Colonic mucosa (tissue), 4 donors: Measurements from ENCODE around the gene PHACTR1. TPM values are rescaled to one million over a fixed set of nuclear protein-coding genes. Genes with fewer than 3 reads are reported as not detected.

ENCODE experiments used
- DNase-seq: peaks from one replicate; pipeline ENCODE4 v3.0.0-alpha.2; 2020
- H3K27ac ChIP-seq: fragments of 200-600 bp; one replicate; pipeline ENCODE4 v1.8.0; 2021
- H3K27me3 ChIP-seq: fragments of 200-600 bp; one replicate; pipeline ENCODE4 v1.8.0; 2021
- H3K36me3 ChIP-seq: fragments of 200-600 bp; one replicate; pipeline ENCODE4 v1.8.0; 2021
- H3K4me1 ChIP-seq: fragments of 200-600 bp; one replicate; pipeline ENCODE4 v1.8.0; 2021; ENCODE audit warnings: mild to moderate bottlenecking
- H3K4me3 ChIP-seq: fragments of 200-600 bp; one replicate; pipeline ENCODE4 v1.8.0; 2021
- H3K9ac ChIP-seq, 2 donors: one replicate each; pipeline ENCODE4 v1.7.0; 2013; ENCODE audit warnings: control low read depth in 2 of 2, low read depth in 2 of 2, low read length in 2 of 2
- H3K9me3 ChIP-seq: fragments of 200-600 bp; one replicate; pipeline ENCODE4 v1.8.0; 2021
- CTCF ChIP-seq: fragments of 200-600 bp; IDR thresholded peaks from one replicate; pipeline ENCODE4 v1.8.0; 2022; ENCODE audit warnings: antibody characterized with exemption, mild to moderate bottlenecking
- intact Hi-C: fragments of 100-400 bp; cut with DNase I; formaldehyde crosslinking; loops from one replicate; pipeline ENCODE4 v1.14.1; 2022
- total RNA-seq, 2 donors: library from RNA; stranded (reverse); fragmentation: NEBNext Ultra II Directional in 1 of 2; extraction: Animal tissue kit (Norgen Biotek cat#: 25700) in 1 of 2; gene quantifications; one replicate each; pipeline ENCODE4 v1.2.1, GENCODE V29; 2021
- donor health status: healthy.
- donor health status: DM: no; HTN: no; CAD: no.
- donor health status: DM: no; HTN: no; CAD: no.

Gene PHACTR1
- total RNA-seq, 2 donors from 2014 or later: 1.7 to 2.2 TPM

- Histone ChIP-seq H3K4me1 (no peaks in the 10 kb centered on the region), H3K9ac (no peak overlapping the region), H3K9me3 (no peaks in the 10 kb centered on the region), H3K27ac (no peak overlapping the region), H3K4me3 (no peak overlapping the region), H3K27me3 (no peaks in the 10 kb centered on the region), H3K36me3 (no peaks in the 10 kb centered on the region)
- no peak for DNase-seq
- no peak for TF ChIP-seq CTCF
- intact Hi-C loops: no loop called here
Measured at GRCh38 chr6:12806796-12807195, 90.2 kb downstream of the PHACTR1 start.

- Histone ChIP-seq H3K9ac (no peak overlapping the region), H3K4me3 (no peak overlapping the region), H3K27me3 (no peaks in the 10 kb centered on the region), H3K4me1 (no peaks in the 10 kb centered on the region), H3K36me3 (no peaks in the 10 kb centered on the region), H3K27ac (no peak overlapping the region), H3K9me3 (no peaks in the 10 kb centered on the region)
- no peak for DNase-seq
- TF ChIP-seq CTCF: no peak
- intact Hi-C loops: no loop called here
Measured at GRCh38 chr6:12811519-12811918, 95.0 kb downstream of the PHACTR1 start.

GRCh38 chr6:12813321-12813720, 96.8 kb downstream of the PHACTR1 start:
- no peak for DNase-seq
- TF ChIP-seq CTCF: no peak
- Histone ChIP-seq H3K9ac (no peak overlapping the region), H3K4me3 (no peak overlapping the region), H3K9me3 (no peaks in the 10 kb centered on the region), H3K36me3 (no peaks in the 10 kb centered on the region), H3K27ac (no peak overlapping the region), H3K27me3 (no peaks in the 10 kb centered on the region), H3K4me1 (no peaks in the 10 kb centered on the region)
- intact Hi-C loops: no loop called here

- intact Hi-C loops: no loop called here
- Histone ChIP-seq H3K9ac (no peak overlapping the region), H3K4me3 (no peak overlapping the region), H3K27ac (no peak overlapping the region), H3K4me1 (no peaks in the 10 kb centered on the region), H3K27me3 (no peaks in the 10 kb centered on the region), H3K9me3 (no peaks in the 10 kb centered on the region), H3K36me3 (no peaks in the 10 kb centered on the region)
- no peak for DNase-seq
- no peak for TF ChIP-seq CTCF
Measured at GRCh38 chr6:12814015-12814414, 97.4 kb downstream of the PHACTR1 start.

- intact Hi-C loops: no loop called here
- no peaks in the 10 kb centered on the region for H3K9me3 ChIP-seq
- DNase-seq: no peak
- no peaks in the 10 kb centered on the region for H3K36me3 ChIP-seq
- no peaks in the 10 kb centered on the region for H3K27me3 ChIP-seq
- TF ChIP-seq CTCF: no peak
- H3K4me1 ChIP-seq: no peaks in the 10 kb centered on the region
- H3K27ac ChIP-seq: no peak overlapping the region
- H3K9ac ChIP-seq: no peak overlapping the region
- no peak overlapping the region for H3K4me3 ChIP-seq
Measured at GRCh38 chr6:12815089-12815488, 98.5 kb downstream of the PHACTR1 start.
